Loucy (cell line): ENCODE results near the gene TRIM33.

Experiments used
- H2AFZ ChIP-seq: fragments of 200-600 bp; sonication (generic); 2 replicates; pipeline ENCODE4 v1.6.0; 2016; ENCODE audit warnings: antibody characterized with exemption, mild to moderate bottlenecking, low read length, moderate library complexity
- H3F3A ChIP-seq: fragments of 200-600 bp; 2 replicates; pipeline ENCODE4 v1.6.0; 2016; ENCODE audit warnings: antibody characterized with exemption, low read depth, mild to moderate bottlenecking
- H3K27me3 ChIP-seq: fragments of 200-600 bp; sonication (generic); 2 replicates; pipeline ENCODE4 v1.6.1; 2014; ENCODE audit warnings: low read length, mild to moderate bottlenecking; ENCODE audit not compliant: insufficient read depth, poor library complexity, severe bottlenecking
- H3K36me3 ChIP-seq: fragments of 200-600 bp; sonication (generic); 2 replicates; pipeline ENCODE4 v1.6.1; 2016; ENCODE audit warnings: low read length; ENCODE audit not compliant: insufficient read depth
- H3K4me1 ChIP-seq: fragments of 200-600 bp; sonication (generic); 2 replicates; pipeline ENCODE4 v1.5.1; 2014; ENCODE audit warnings: low read length, mild to moderate bottlenecking; ENCODE audit not compliant: insufficient read depth, poor library complexity, severe bottlenecking
- H3K4me2 ChIP-seq: fragments of 200-600 bp; sonication (generic); 2 replicates; pipeline ENCODE4 v1.6.0; 2014; ENCODE audit warnings: antibody characterized with exemption, low read length, low read depth, mild to moderate bottlenecking; ENCODE audit not compliant: poor library complexity, severe bottlenecking
- H3K4me3 ChIP-seq: fragments of 200-600 bp; sonication (generic); 2 replicates; pipeline ENCODE4 v1.5.1; 2014; ENCODE audit warnings: low read length, mild to moderate bottlenecking, mixed read lengths; ENCODE audit not compliant: poor library complexity, severe bottlenecking
- H3K79me2 ChIP-seq: fragments of 200-600 bp; sonication (generic); 2 replicates; pipeline ENCODE4 v1.6.1; 2014; ENCODE audit warnings: low read length; ENCODE audit not compliant: insufficient read depth
- H3K9ac ChIP-seq: fragments of 200-600 bp; sonication (generic); 2 replicates; pipeline ENCODE4 v1.6.0; 2014; ENCODE audit warnings: mild to moderate bottlenecking, low read depth, low read length, moderate library complexity; ENCODE audit not compliant: poor library complexity, severe bottlenecking
- H3K9me2 ChIP-seq: fragments of 200-600 bp; sonication (generic); replicated peaks from 2 replicates; pipeline ENCODE4 v1.6.1; 2016; ENCODE audit warnings: low read depth, low read length, mixed read lengths
- H3K9me3 ChIP-seq: fragments of 200-600 bp; sonication (generic); 2 replicates; pipeline ENCODE4 v1.6.1; 2014; ENCODE audit warnings: mild to moderate bottlenecking, antibody characterized with exemption, low read length, low read depth; ENCODE audit not compliant: insufficient read depth
- H4K20me1 ChIP-seq: fragments of 200-600 bp; sonication (generic); 2 replicates; pipeline ENCODE4 v1.6.0; 2014; ENCODE audit warnings: antibody characterized with exemption, low read length, mild to moderate bottlenecking; ENCODE audit not compliant: insufficient read depth, poor library complexity, severe bottlenecking
- EZH2phosphoT487 ChIP-seq: fragments of 200-600 bp; IDR thresholded peaks from 2 replicates; pipeline ENCODE4 v1.6.1; 2018; ENCODE audit warnings: antibody characterized with exemption, mild to moderate bottlenecking, moderate library complexity, borderline replicate concordance
- TF ChIP-seq, protein P1 (sequence below): fragments of 200-600 bp; sonication (generic); conservative IDR thresholded peaks from 2 replicates; pipeline ENCODE4 v1.5.1; 2014; ENCODE audit warnings: mild to moderate bottlenecking, antibody characterized with exemption, low read length

The TRIM33 gene

DNA sequence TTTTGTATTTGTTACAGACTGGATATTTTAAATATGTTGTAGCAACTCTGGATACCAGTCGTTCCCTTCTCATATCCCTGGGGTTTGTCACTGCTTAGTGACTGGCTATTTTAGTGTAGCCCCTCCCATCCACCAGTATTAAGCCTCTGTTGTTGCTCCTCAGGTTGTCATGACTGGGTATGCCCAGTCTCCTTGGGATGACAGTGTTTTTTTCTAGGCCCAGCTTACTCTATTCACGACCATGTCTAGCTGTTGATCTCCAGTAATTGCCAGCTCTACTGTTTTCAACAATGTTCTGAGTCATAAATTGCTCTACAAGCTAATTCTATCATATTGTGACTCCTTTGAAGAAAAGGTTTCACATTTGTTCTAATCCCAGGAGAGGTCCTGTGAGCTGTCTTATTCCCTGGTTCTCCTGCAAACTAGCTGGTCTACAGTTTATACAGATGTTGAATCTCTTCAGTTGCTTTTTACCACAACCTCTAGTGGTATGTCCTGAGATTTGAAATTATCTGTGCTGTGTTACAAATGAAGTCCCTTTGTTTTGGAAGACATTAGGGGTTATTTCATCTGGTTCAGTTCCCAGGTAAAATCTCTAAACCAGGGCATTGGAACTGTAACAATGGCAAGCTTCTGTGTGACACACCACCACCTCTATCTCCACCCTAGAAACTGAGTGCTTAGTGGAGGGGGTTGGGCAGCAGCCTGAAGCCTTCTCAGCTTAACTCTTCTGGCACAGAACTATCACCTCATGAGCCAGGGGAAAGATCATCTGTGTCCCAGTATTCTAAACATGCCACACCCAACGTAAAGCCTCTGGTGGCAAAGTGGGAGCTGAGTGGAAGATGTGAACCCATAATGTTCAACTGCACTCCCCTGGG, 124.6 kb downstream of the TRIM33 start:
- Histone ChIP-seq H3K4me3 (no peak overlapping the region), H3K9me3 (0 out of 2 replicates have a peak, but pooled peaks cover 2% of the 10 kb centered on the region), H3K79me2 (no peaks in the 10 kb centered on the region), H3K4me2 (no peak overlapping the region), H3K36me3 (no peaks in the 10 kb centered on the region), H3K27me3 (no peaks in the 10 kb centered on the region), H4K20me1 (no peaks in the 10 kb centered on the region), H2AFZ (no peak overlapping the region), H3K9me2 (no peaks in the 10 kb centered on the region), H3K9ac (no peak overlapping the region), H3K4me1 (no peaks in the 10 kb centered on the region), H3F3A (no peaks in the 10 kb centered on the region)
- TF ChIP-seq EZH2phosphoT487 = no peak
- TF ChIP-seq, protein P1, sequence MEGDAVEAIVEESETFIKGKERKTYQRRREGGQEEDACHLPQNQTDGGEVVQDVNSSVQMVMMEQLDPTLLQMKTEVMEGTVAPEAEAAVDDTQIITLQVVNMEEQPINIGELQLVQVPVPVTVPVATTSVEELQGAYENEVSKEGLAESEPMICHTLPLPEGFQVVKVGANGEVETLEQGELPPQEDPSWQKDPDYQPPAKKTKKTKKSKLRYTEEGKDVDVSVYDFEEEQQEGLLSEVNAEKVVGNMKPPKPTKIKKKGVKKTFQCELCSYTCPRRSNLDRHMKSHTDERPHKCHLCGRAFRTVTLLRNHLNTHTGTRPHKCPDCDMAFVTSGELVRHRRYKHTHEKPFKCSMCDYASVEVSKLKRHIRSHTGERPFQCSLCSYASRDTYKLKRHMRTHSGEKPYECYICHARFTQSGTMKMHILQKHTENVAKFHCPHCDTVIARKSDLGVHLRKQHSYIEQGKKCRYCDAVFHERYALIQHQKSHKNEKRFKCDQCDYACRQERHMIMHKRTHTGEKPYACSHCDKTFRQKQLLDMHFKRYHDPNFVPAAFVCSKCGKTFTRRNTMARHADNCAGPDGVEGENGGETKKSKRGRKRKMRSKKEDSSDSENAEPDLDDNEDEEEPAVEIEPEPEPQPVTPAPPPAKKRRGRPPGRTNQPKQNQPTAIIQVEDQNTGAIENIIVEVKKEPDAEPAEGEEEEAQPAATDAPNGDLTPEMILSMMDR = no peak

DNA sequence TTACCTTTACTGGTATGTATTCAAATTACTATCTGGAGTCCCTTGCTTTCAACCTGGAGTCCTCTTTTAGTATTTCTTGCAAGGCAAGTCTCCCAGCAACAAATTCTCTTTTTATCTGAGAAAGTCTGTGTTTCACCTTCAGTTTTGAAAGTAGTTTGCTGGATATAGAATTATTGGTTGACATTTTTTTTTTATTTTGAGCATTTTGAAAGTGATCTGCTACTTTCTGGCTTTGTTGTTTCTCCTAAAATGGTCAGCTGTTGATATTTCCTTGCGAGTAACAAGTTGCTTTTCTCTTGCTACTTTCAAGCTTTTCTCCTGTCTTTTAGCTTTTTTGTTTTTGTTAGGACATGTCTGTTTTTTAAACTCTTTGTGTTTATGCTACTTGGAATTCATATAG, 126.1 kb downstream of the TRIM33 start:
- H3K4me3 ChIP-seq = no peak overlapping the region
- peaks cover 6% of the 10 kb centered on the region for H3K4me1 ChIP-seq
- no peaks in the 10 kb centered on the region for H3F3A ChIP-seq
- no peak overlapping the region for H3K4me2 ChIP-seq
- H4K20me1 ChIP-seq = no peaks in the 10 kb centered on the region
- no peak overlapping the region for H3K9ac ChIP-seq
- H3K36me3 ChIP-seq = no peaks in the 10 kb centered on the region
- TF ChIP-seq, protein P1 = no peak
- no peak for TF ChIP-seq EZH2phosphoT487
- no peaks in the 10 kb centered on the region for H3K9me2 ChIP-seq
- H3K9me3 ChIP-seq = 0 out of 2 replicates have a peak, but pooled peaks cover 2% of the 10 kb centered on the region
- no peaks in the 10 kb centered on the region for H3K79me2 ChIP-seq
- H2AFZ ChIP-seq = no peak overlapping the region
- no peaks in the 10 kb centered on the region for H3K27me3 ChIP-seq

DNA sequence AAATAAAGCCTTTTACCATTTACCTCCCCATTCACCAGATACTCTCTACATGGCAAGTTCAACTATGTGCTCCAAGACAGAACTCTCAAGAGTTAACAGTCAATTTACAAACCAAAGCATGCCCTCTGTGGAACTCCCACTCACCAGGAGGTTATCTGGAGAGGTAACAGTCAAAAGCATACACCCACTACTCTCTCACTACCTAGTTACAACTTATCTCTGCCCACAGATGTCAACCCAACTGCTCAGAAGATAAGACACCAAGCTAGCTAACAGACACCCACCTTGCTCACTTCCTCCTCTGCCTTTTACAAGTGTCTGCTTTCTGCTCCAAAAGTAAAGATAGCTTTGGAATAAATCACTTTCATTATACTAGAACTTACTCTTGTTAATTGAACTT, 131.0 kb downstream of the TRIM33 start:
- H3K9me2 ChIP-seq = no peaks in the 10 kb centered on the region
- TF ChIP-seq EZH2phosphoT487 = no peak
- TF ChIP-seq, protein P1 = no peak
- no peaks in the 10 kb centered on the region for H3F3A ChIP-seq
- H3K4me2 ChIP-seq = peak overlapping the region; percentile 0
- H3K9ac ChIP-seq = no peak overlapping the region
- H3K27me3 ChIP-seq = no peaks in the 10 kb centered on the region
- H3K79me2 ChIP-seq = no peaks in the 10 kb centered on the region
- no peak overlapping the region for H2AFZ ChIP-seq
- H4K20me1 ChIP-seq = no peaks in the 10 kb centered on the region
- H3K4me1 ChIP-seq = peaks cover 6% of the 10 kb centered on the region
- peaks cover 20% of the 10 kb centered on the region; the same call in 1 of the 2 replicates for H3K9me3 ChIP-seq
- H3K4me3 ChIP-seq = no peak overlapping the region
- no peaks in the 10 kb centered on the region for H3K36me3 ChIP-seq
